ENCODE data around the gene TEAD1.

TEAD1 gene

GRCh38 chr11:12927221-12927620 is 253.0 kb downstream of the TEAD1 start:
- DNase-seq (ENCODE audit: low read depth): no peak
- H3K4me3 ChIP-seq (ENCODE audit: low read length): no peak overlapping the region
- TF ChIP-seq CTCF (IDR thresholded peaks at IDR 0.05; ENCODE audit: insufficient read depth, low read depth, low read length, missing control alignments): no peak

GRCh38 chr11:12927886-12928285 is 253.7 kb downstream of the TEAD1 start:
- TF ChIP-seq CTCF (IDR thresholded peaks at IDR 0.05; ENCODE audit: insufficient read depth, low read depth, low read length, missing control alignments): no peak
- no peak overlapping the region for H3K4me3 ChIP-seq (ENCODE audit: low read length)
- DNase-seq (ENCODE audit: low read depth): no peak

GRCh38 chr11:12930850-12931249 is 256.6 kb downstream of the TEAD1 start:
- no peak for DNase-seq (ENCODE audit: low read depth)
- no peak for TF ChIP-seq CTCF (IDR thresholded peaks at IDR 0.05; ENCODE audit: insufficient read depth, low read depth, low read length, missing control alignments)
- H3K4me3 ChIP-seq (ENCODE audit: low read length): no peak overlapping the region

GRCh38 chr11:12932485-12932884 is 258.3 kb downstream of the TEAD1 start:
- DNase-seq (ENCODE audit: low read depth): peak; percentile 16
- TF ChIP-seq CTCF (IDR thresholded peaks at IDR 0.05; ENCODE audit: insufficient read depth, low read depth, low read length, missing control alignments): no peak
- H3K4me3 ChIP-seq (ENCODE audit: low read length): no peak overlapping the region

- no peak overlapping the region for H3K4me3 ChIP-seq (ENCODE audit: low read length)
- no peak for TF ChIP-seq CTCF (IDR thresholded peaks at IDR 0.05; ENCODE audit: insufficient read depth, low read depth, low read length, missing control alignments)
- DNase-seq (ENCODE audit: low read depth): no peak
These were observed 262.0 kb downstream of the TEAD1 start for GRCh38 chr11:12936200-12936599.

GRCh38 chr11:12938590-12939247 is 264.5 kb downstream of the TEAD1 start:
- no peak for DNase-seq (ENCODE audit: low read depth)
- no peak for TF ChIP-seq CTCF (IDR thresholded peaks at IDR 0.05; ENCODE audit: insufficient read depth, low read depth, low read length, missing control alignments)
- H3K4me3 ChIP-seq (ENCODE audit: low read length): no peak overlapping the region

- no peak overlapping the region for H3K4me3 ChIP-seq (ENCODE audit: low read length)
- DNase-seq (ENCODE audit: low read depth): no peak
- no peak for TF ChIP-seq CTCF (IDR thresholded peaks at IDR 0.05; ENCODE audit: insufficient read depth, low read depth, low read length, missing control alignments)
These were observed 267.4 kb downstream of the TEAD1 start for GRCh38 chr11:12941671-12942070.

Measured in epithelial cell of esophagus (primary cell).